GM23248 (cell line): ENCODE results near the gene FNDC3B.

Experiments used
- EZH2 ChIP-seq: fragments of 200-600 bp; sonication (generic); IDR thresholded peaks from 2 replicates; pipeline ENCODE4 v1.6.1; 2018; ENCODE audit warnings: antibody characterized with exemption, mild to moderate bottlenecking; ENCODE audit not compliant: insufficient read depth, poor library complexity, severe bottlenecking
- EZH2phosphoT487 ChIP-seq: fragments of 200-600 bp; sonication (generic); IDR thresholded peaks from 2 replicates; pipeline ENCODE4 v1.6.1; 2018; ENCODE audit warnings: antibody characterized with exemption, moderate library complexity, mild to moderate bottlenecking, low read depth; ENCODE audit not compliant: insufficient read depth

DNA sequence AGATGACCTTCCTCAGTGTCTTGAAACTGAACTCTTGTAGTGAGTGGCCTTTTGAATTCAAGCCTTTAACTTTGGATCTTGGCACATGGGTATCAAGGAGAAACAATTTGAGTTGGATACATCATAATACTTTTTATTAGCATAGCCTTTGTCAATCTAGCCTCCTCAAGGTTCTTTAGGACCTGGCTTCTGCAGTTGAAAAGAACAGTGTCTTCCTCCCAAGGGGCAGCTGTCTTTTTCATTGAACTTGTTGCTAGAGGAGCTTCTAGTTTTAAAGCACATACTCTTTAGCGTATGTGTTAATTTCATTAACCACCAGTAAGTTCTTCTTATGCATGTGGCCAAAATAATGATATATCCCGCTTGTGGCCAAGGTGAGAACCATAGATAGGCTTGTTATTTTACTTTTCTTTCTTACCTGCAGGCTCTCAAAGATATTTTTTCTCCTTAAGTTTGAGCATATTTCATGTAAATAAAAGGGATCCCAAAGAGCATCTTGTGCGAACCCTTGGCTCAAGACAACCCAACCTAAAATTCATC lies 325.7 kb downstream of the FNDC3B start:
- TF ChIP-seq EZH2 (no peak), EZH2phosphoT487 (no peak)
